Measurements from ENCODE around the gene TRPC4AP. TPM values are rescaled to one million over a fixed set of nuclear protein-coding genes. Genes with fewer than 3 reads are reported as not detected.

Gene TRPC4AP
- total RNA-seq, 1 donor from 2014 or later = 95.6 TPM

DNA sequence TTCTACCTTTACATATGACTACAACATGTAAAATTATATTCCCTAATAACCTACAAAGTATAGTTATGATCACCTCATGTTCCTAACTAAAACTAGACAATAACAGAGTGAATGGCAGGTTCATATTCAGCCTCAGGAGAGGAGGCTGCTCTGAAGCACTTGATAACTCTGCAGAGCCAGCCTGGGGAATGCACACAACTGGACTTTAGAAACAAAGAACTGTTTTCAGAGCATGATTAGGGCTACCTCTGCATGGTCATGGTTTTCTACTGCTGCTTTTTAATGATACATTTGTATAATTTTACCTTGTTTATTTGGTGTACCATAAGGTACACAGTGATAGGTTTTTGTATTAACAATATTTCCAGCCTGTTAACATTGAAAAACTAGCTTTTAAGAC is 50.3 kb downstream of the TRPC4AP start:
- Mint-ChIP-seq H3K4me3 (no peak overlapping the region), H3K4me1 (no peaks in the 10 kb centered on the region), H3K36me3 (peaks cover 42% of the 10 kb centered on the region), H3K27me3 (ENCODE audit: low read depth) (no peaks in the 10 kb centered on the region), H3K27ac (no peak overlapping the region), H3K9me3 (no peaks in the 10 kb centered on the region)
- DNase-seq (ENCODE audit: low spot score in 2 of 2, unreplicated experiment in 2 of 2) = no peak
- TF ChIP-seq, protein P1, sequence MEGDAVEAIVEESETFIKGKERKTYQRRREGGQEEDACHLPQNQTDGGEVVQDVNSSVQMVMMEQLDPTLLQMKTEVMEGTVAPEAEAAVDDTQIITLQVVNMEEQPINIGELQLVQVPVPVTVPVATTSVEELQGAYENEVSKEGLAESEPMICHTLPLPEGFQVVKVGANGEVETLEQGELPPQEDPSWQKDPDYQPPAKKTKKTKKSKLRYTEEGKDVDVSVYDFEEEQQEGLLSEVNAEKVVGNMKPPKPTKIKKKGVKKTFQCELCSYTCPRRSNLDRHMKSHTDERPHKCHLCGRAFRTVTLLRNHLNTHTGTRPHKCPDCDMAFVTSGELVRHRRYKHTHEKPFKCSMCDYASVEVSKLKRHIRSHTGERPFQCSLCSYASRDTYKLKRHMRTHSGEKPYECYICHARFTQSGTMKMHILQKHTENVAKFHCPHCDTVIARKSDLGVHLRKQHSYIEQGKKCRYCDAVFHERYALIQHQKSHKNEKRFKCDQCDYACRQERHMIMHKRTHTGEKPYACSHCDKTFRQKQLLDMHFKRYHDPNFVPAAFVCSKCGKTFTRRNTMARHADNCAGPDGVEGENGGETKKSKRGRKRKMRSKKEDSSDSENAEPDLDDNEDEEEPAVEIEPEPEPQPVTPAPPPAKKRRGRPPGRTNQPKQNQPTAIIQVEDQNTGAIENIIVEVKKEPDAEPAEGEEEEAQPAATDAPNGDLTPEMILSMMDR (IDR thresholded peaks at IDR 0.05; ENCODE audit: unreplicated experiment) = no peak

DNA sequence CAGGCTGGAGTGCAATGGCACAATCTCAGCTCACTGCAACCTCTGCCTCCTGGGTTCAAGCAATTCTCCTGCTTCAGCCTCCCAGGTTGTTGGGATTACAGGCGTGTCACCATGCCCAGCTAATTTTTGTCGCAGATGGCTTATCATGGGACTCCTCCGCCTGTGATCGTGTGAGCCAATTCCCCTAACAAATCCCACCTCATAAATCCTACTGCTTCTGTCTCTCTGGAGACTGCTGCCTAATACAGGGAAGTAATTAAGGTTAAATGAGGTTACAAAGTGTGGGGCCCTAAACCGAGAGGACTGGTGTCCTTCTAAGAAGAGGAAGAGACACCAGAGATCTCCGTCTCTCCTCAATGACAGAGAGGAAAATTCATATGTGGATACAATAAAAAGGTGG is 52.0 kb downstream of the TRPC4AP start:
- Mint-ChIP-seq H3K4me1 (no peaks in the 10 kb centered on the region), H3K36me3 (peaks cover 39% of the 10 kb centered on the region), H3K9me3 (no peaks in the 10 kb centered on the region), H3K27ac (no peak overlapping the region), H3K4me3 (no peak overlapping the region), H3K27me3 (ENCODE audit: low read depth) (no peaks in the 10 kb centered on the region)
- DNase-seq (ENCODE audit: low spot score in 2 of 2, unreplicated experiment in 2 of 2) = no peak
- TF ChIP-seq, protein P1 (IDR thresholded peaks at IDR 0.05; ENCODE audit: unreplicated experiment) = no peak

DNA sequence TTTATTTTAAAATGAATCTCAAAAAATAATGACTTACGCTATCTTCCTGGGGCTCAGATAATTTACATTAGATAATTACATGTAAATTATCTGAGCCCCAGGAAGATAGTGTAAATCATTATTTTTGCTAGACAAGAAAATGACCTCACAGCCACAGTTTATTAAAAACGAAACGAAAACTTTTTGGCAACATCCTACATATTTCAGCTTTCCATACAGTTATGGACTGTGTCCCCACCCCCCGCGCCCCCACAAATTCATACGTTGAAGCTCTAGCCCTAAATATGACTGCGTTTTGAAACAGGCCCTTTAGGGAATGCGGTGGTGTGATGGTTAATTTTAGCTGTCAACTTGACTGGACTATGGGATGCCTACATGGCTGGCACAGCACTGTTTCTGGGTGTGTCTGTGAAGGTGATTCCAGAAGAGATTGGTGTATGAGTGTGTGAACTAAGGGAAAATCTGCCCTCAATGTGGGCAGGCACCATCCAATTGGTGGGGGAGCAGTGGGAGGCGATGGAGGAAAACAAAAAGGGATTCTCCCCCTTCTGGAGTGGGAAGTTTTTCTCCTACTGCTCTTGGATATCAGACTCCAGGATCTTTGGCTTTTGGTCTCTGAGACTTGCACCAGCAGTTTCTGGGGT is 52.6 kb downstream of the TRPC4AP start:
- Mint-ChIP-seq H3K27ac (no peak overlapping the region), H3K4me1 (no peaks in the 10 kb centered on the region), H3K9me3 (no peaks in the 10 kb centered on the region), H3K36me3 (peaks cover 42% of the 10 kb centered on the region), H3K27me3 (ENCODE audit: low read depth) (no peaks in the 10 kb centered on the region), H3K4me3 (no peak overlapping the region)
- TF ChIP-seq, protein P1 (IDR thresholded peaks at IDR 0.05; ENCODE audit: unreplicated experiment) = no peak
- DNase-seq (ENCODE audit: low spot score in 2 of 2, unreplicated experiment in 2 of 2) = no peak

DNA sequence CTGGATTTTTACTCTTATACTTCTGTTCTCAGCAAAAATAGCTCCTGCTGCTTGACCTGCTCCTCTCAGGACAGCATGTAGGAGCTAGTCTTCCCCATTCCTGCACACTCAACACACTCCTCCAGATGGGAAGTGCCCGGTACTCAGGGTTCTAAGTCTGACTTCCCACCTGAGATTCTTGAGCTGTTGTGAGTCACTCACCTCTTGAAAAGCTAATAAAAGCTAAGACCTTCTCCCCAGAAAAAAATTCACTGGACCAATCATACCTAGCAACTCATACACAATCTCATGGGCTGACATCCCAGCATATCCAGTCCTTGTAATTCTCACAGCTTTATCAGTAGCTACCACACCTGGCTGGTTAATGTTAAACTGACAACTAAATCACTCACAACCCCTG is 53.5 kb downstream of the TRPC4AP start:
- no peaks in the 10 kb centered on the region for H3K4me1 Mint-ChIP-seq
- peaks cover 47% of the 10 kb centered on the region for H3K36me3 Mint-ChIP-seq
- no peaks in the 10 kb centered on the region for H3K27me3 Mint-ChIP-seq (ENCODE audit: low read depth)
- no peak for DNase-seq (ENCODE audit: low spot score in 2 of 2, unreplicated experiment in 2 of 2)
- no peak overlapping the region for H3K4me3 Mint-ChIP-seq
- no peak overlapping the region for H3K27ac Mint-ChIP-seq
- TF ChIP-seq, protein P1 (IDR thresholded peaks at IDR 0.05; ENCODE audit: unreplicated experiment) = no peak
- no peaks in the 10 kb centered on the region for H3K9me3 Mint-ChIP-seq

DNA sequence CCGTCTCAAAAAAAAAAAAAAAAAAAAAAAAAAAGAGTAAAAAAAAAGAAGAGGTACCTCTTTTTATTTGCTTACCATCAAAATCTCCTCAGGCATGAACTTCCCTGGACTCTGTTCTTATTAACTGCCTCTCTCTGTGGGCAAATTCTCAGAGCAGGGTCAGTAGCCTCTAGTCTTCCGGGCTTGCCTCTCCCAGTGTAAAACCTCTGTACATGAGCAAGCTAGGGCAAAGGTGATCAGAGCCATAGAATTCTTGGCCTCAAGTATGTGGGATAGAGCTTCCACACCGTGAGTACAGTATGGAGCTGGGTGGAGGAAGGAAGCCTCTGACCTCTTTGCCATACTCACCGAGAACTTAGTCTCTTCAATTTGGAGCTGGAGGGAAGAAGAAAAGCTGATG is 58.5 kb downstream of the TRPC4AP start:
- Mint-ChIP-seq H3K36me3 (peaks cover 52% of the 10 kb centered on the region), H3K9me3 (no peaks in the 10 kb centered on the region), H3K27ac (no peak overlapping the region), H3K4me1 (no peaks in the 10 kb centered on the region), H3K4me3 (no peak overlapping the region), H3K27me3 (ENCODE audit: low read depth) (no peaks in the 10 kb centered on the region)
- no peak for DNase-seq (ENCODE audit: low spot score in 2 of 2, unreplicated experiment in 2 of 2)
- TF ChIP-seq, protein P1 (IDR thresholded peaks at IDR 0.05; ENCODE audit: unreplicated experiment) = no peak

DNA sequence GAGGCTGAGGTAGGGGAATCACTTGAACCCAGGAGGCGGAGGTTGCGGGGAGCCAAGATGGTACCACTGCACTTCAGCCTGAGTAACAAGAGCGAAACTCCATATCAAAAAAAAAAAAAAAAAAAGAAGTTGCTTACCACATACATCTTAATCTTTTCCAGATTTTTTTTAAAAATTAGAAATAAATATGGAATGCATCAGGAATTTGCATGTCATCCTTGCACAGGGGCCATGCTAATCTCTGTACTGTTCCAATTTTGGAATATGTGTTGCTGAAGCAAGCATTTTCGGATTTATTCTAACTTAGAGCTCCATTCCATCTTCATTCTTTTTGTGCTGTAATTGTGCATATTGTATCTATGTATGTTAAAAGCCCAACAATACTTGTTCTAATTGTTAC is 62.5 kb downstream of the TRPC4AP start:
- TF ChIP-seq, protein P1 (IDR thresholded peaks at IDR 0.05; ENCODE audit: unreplicated experiment) = no peak
- no peak for DNase-seq (ENCODE audit: low spot score in 2 of 2, unreplicated experiment in 2 of 2)
- no peaks in the 10 kb centered on the region for H3K4me1 Mint-ChIP-seq
- H3K4me3 Mint-ChIP-seq = no peak overlapping the region
- H3K9me3 Mint-ChIP-seq = no peaks in the 10 kb centered on the region
- peaks cover 66% of the 10 kb centered on the region for H3K36me3 Mint-ChIP-seq
- H3K27me3 Mint-ChIP-seq (ENCODE audit: low read depth) = no peaks in the 10 kb centered on the region
- H3K27ac Mint-ChIP-seq = no peak overlapping the region
